Measurements from ENCODE around the gene HSDL1. TPM values are rescaled to one million over a fixed set of nuclear protein-coding genes. Genes with fewer than 3 reads are reported as not detected.

HSDL1 gene
- total RNA-seq, 1 experiment from 2014 or later, result 35.8 TPM

- ATAC-seq, result no peak
- H3K9me3 ChIP-seq (ENCODE audit: control insufficient read depth in 1 of 2, insufficient read depth in 1 of 2, low read depth in 1 of 2, low read length in 2 of 2), result no peaks in the 10 kb centered on the region
- ChIA-PET CTCF (interaction anchor here (1.3 to 3.1 kb wide), 8 partner anchors 10 to 222 kb away, joined by 3 to 33 read pairs (median 6); partner anchors contain the start of gene TAF1C), POLR2A (no interaction called here), RAD21 (ENCODE audit: low non-redundant PET in 1 of 2, low total read pairs in 2 of 2, uncharacterized antibody in 2 of 2, unreplicated experiment in 2 of 2) (interaction anchor here in 1 of 2 experiments (1.0 kb wide), 1 partner anchor 101 kb away, joined by 3 read pairs; no protein-coding TSS in a partner anchor)
- no peak overlapping the region for H3K4me3 ChIP-seq (replicated peaks in 1 of 2; ENCODE audit: low read depth in 1 of 2, low read length in 2 of 2)
- no peak for DNase-seq (ENCODE audit: low read depth, low spot score)
- no peaks in the 10 kb centered on the region for H3K79me2 ChIP-seq (ENCODE audit: insufficient read depth, low read length)
- no peaks in the 10 kb centered on the region for H4K20me1 ChIP-seq (ENCODE audit: insufficient read depth)
- intact Hi-C loops (cut with micrococcal nuclease), result no loop called here
- no peaks in the 10 kb centered on the region for H3K9me2 ChIP-seq (ENCODE audit: insufficient read depth)
- no peak overlapping the region for H2AFZ ChIP-seq (ENCODE audit: low read depth, low read length, poor library complexity, severe bottlenecking)
- no TSS peak for BruUV-seq (replicated peaks)
- no peaks in the 10 kb centered on the region for H3K27me3 ChIP-seq (ENCODE audit: insufficient read depth, low read length)
- TF ChIP-seq EGR1 (IDR thresholded peaks at IDR 0.05; ENCODE audit: low read depth) (no peak), POLR2AphosphoS5 (IDR thresholded peaks at IDR 0.05; ENCODE audit: low read depth, low read length) (no peak), SIN3A (IDR thresholded peaks at IDR 0.05; ENCODE audit: low read depth) (no peak), EZH2phosphoT487 (IDR thresholded peaks at IDR 0.05; ENCODE audit: borderline replicate concordance) (no peak), YY1 (IDR thresholded peaks at IDR 0.05; ENCODE audit: extremely low read depth, insufficient replicate concordance, low read depth, low read length) (no peak), MAX (IDR thresholded peaks at IDR 0.05) (no peak), ATF3 (IDR thresholded peaks at IDR 0.05) (no peak), CTCF (IDR thresholded peaks at IDR 0.05 in 2 of 3, conservative IDR thresholded peaks at IDR 0.05 in 1 of 3; ENCODE audit: borderline replicate concordance in 1 of 3, insufficient read depth in 1 of 3, low read depth in 2 of 3, low read length in 2 of 3) (no peak), POLR2A (IDR thresholded peaks at IDR 0.05; ENCODE audit: borderline replicate concordance, extremely low read depth, insufficient read depth, insufficient read length) (no peak), RAD21 (IDR thresholded peaks at IDR 0.05; ENCODE audit: low read depth) (no peak), ELF1 (IDR thresholded peaks at IDR 0.05; ENCODE audit: borderline replicate concordance, low read depth) (no peak), SP1 (IDR thresholded peaks at IDR 0.05; ENCODE audit: low read depth) (no peak), ZBTB33 (IDR thresholded peaks at IDR 0.05; ENCODE audit: extremely low read depth, insufficient replicate concordance, low read length) (no peak), TCF7L2 (IDR thresholded peaks at IDR 0.05; ENCODE audit: borderline replicate concordance, extremely low read depth, insufficient read depth, insufficient read length) (no peak), CEBPB (IDR thresholded peaks at IDR 0.05; ENCODE audit: low read depth) (no peak), ZNF274 (IDR thresholded peaks at IDR 0.05; ENCODE audit: low read depth, low read length) (no peak), EZH2 (IDR thresholded peaks at IDR 0.05) (no peak)
- no peak overlapping the region for H3K27ac ChIP-seq (ENCODE audit: low read depth, low read length)
- H3K4me1 ChIP-seq (ENCODE audit: control insufficient read depth in 1 of 2, insufficient read depth in 2 of 2, low read length in 2 of 2), result no peaks in the 10 kb centered on the region
- H3K36me3 ChIP-seq (ENCODE audit: control insufficient read depth in 1 of 2, insufficient read depth in 2 of 2, low read length in 2 of 2), result peaks cover 28 to 62% of the 10 kb centered on the region in 2 experiments
- H3K4me2 ChIP-seq (ENCODE audit: low read length), result no peak overlapping the region
- H3K9ac ChIP-seq (ENCODE audit: low read length), result no peak overlapping the region
Observed at GRCh38 chr16:84086341-84086740, 58.6 kb downstream of the HSDL1 start.

Data from HCT116 (cell line).